Retinal pigment epithelial cell (primary cell): Measurements from ENCODE around the gene BAIAP2.

Experiments
- DNase-seq: peaks from one replicate; pipeline ENCODE4 v3.0.0-alpha.2; 2010; ENCODE audit warnings: low read depth
- H3K4me3 ChIP-seq: 2 replicates; pipeline ENCODE4 v1.5.1; 2011; ENCODE audit warnings: mild to moderate bottlenecking, low read length, control low read depth, moderate library complexity
- CTCF ChIP-seq: conservative IDR thresholded peaks from 2 replicates; pipeline ENCODE4 v1.5.1; 2011; ENCODE audit warnings: low read depth, low read length, control low read depth, inconsistent platforms

Gene BAIAP2

GRCh38 chr17:81082177-81083073 lies 47.5 kb downstream of the BAIAP2 start:
- H3K4me3 ChIP-seq, result no peak overlapping the region
- no peak for TF ChIP-seq CTCF
- peak; percentile 67 for DNase-seq

GRCh38 chr17:81083125-81083765 lies 48.3 kb downstream of the BAIAP2 start:
- peak; percentile 85 for DNase-seq
- no peak overlapping the region for H3K4me3 ChIP-seq
- TF ChIP-seq CTCF, result no peak

- H3K4me3 ChIP-seq, result no peak overlapping the region
- DNase-seq, result no peak
- TF ChIP-seq CTCF, result no peak
Observed at GRCh38 chr17:81084680-81085419, 49.9 kb downstream of the BAIAP2 start.

- TF ChIP-seq CTCF, result no peak
Observed at GRCh38 chr17:81085420-81085911, 50.5 kb downstream of the BAIAP2 start.

GRCh38 chr17:81086789-81087551 lies 52.0 kb downstream of the BAIAP2 start:
- no peak for TF ChIP-seq CTCF
- no peak overlapping the region for H3K4me3 ChIP-seq
- DNase-seq, result no peak

More at GRCh38 chr17:81085420-81085911, 50.5 kb downstream of the BAIAP2 start:
- no peak overlapping the region for H3K4me3 ChIP-seq
- DNase-seq, result no peak

GRCh38 chr17:81090361-81091136 lies 55.6 kb downstream of the BAIAP2 start:
- DNase-seq, result no peak
- TF ChIP-seq CTCF, result no peak
- H3K4me3 ChIP-seq, result no peak overlapping the region
